ENCODE results near the gene PRR5L.
A peak's percentile ranks its signal among the peaks of the same experiment; 100 is the strongest.

Gene PRR5L

DNA sequence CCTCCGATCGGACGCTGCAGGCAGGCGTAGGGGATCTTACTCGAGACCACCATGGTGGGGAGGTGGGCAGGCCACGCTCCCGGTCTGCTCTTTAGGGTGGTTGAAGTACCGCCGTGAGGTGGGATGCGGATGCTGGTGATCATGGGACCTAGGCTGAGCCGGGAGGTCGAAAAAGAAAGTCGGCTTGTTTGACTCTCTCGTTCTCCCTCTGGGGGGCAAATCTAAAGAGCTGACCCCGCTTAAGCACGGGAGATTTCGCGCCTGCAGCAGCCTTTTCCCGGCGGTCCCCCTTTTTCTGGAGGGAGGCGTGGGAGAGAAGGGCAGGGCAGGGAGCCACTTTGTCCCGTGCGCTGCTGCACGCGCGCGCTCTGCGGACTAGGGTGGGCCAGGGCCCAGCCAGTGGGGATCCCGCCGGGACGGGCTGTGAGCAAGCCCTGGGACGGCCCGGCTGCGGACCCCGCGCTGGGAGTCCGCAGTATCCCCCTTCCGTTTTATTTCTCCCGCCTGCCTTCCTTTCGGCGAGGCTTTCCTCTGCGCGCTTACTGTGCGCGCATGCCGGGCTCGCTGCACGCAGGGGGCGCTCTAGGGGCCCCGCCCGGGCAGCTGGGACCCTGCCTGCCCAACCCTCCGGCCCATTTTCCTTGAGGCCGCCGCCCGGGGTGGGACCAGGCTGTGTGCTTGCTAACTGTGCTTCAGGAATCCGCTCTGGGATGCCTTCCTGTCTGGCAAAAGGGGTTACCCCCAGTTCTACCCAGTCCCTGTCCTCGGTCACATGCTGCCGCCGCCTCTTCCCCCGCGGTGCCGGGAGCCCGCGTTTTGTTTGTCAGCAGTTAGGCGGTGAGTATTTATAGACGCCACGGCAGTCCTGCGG is 81.0 kb downstream of the PRR5L start:
- Histone ChIP-seq H3K27ac (ENCODE audit: extremely low read depth, low read depth, low read length) (no peak overlapping the region; the same call in 1 of the 2 replicates), H3K36me3 (ENCODE audit: control insufficient read depth in 2 of 2, insufficient read depth in 1 of 2, low read length in 2 of 2) (no peaks in the 10 kb centered on the region), H3K9me3 (ENCODE audit: control insufficient read depth, insufficient read depth, low read depth, low read length) (no peaks in the 10 kb centered on the region), H3K4me3 (ENCODE audit: low read depth, low read length) (peak overlapping the region; percentile 58), H3K4me1 (ENCODE audit: control insufficient read depth, insufficient read depth, low read length) (no peaks in the 10 kb centered on the region)
- POLR2A ChIA-PET: interaction anchor here (0.7 to 3.2 kb wide), 9 partner anchors 8 to 102 kb away, joined by 3 to 20 read pairs (median 7); no protein-coding TSS in a partner anchor
- CTCF ChIA-PET: interaction anchor here (0.6 to 5.6 kb wide), 18 partner anchors 9 to 1095 kb away, joined by 3 to 48 read pairs (median 4); partner anchors contain the start of genes COMMD9 and PRR5L
- TF ChIP-seq, protein P1, sequence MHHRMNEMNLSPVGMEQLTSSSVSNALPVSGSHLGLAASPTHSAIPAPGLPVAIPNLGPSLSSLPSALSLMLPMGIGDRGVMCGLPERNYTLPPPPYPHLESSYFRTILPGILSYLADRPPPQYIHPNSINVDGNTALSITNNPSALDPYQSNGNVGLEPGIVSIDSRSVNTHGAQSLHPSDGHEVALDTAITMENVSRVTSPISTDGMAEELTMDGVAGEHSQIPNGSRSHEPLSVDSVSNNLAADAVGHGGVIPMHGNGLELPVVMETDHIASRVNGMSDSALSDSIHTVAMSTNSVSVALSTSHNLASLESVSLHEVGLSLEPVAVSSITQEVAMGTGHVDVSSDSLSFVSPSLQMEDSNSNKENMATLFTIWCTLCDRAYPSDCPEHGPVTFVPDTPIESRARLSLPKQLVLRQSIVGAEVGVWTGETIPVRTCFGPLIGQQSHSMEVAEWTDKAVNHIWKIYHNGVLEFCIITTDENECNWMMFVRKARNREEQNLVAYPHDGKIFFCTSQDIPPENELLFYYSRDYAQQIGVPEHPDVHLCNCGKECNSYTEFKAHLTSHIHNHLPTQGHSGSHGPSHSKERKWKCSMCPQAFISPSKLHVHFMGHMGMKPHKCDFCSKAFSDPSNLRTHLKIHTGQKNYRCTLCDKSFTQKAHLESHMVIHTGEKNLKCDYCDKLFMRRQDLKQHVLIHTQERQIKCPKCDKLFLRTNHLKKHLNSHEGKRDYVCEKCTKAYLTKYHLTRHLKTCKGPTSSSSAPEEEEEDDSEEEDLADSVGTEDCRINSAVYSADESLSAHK (tag by site-specific recombination; IDR thresholded peaks at IDR 0.05): no peak
- TF ChIP-seq KLF9 (tag by site-specific recombination; IDR thresholded peaks at IDR 0.05; ENCODE audit: low read depth): peak; percentile 30; the same call in 1 of the 2 replicates
- no peak for TF ChIP-seq KLF16 (tag by site-specific recombination; IDR thresholded peaks at IDR 0.05)
- TF ChIP-seq, protein P2, sequence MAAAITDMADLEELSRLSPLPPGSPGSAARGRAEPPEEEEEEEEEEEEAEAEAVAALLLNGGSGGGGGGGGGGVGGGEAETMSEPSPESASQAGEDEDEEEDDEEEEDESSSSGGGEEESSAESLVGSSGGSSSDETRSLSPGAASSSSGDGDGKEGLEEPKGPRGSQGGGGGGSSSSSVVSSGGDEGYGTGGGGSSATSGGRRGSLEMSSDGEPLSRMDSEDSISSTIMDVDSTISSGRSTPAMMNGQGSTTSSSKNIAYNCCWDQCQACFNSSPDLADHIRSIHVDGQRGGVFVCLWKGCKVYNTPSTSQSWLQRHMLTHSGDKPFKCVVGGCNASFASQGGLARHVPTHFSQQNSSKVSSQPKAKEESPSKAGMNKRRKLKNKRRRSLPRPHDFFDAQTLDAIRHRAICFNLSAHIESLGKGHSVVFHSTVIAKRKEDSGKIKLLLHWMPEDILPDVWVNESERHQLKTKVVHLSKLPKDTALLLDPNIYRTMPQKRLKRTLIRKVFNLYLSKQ (tag by site-specific recombination; IDR thresholded peaks at IDR 0.05; ENCODE audit: borderline replicate concordance): no peak
- peak; percentile 16; the same call in 1 of the 2 replicates for TF ChIP-seq ZNF24 (tag by site-specific recombination; IDR thresholded peaks at IDR 0.05)
- TF ChIP-seq GLIS2 (tag by site-specific recombination; IDR thresholded peaks at IDR 0.05): peak; percentile 88
- TF ChIP-seq ZNF366 (tag by site-specific recombination; conservative IDR thresholded peaks at IDR 0.05): peak; percentile 44
- TF ChIP-seq ZFP69B (tag by site-specific recombination; IDR thresholded peaks at IDR 0.05): peak; percentile 82
- TF ChIP-seq ZXDB (tag by site-specific recombination; IDR thresholded peaks at IDR 0.05): 0 out of 2 replicates have a peak, but pooled peaks have one; percentile 17
- TF ChIP-seq ZNF701 (tag by site-specific recombination; IDR thresholded peaks at IDR 0.05): no peak
- 0 out of 2 replicates have a peak, but pooled peaks have one; percentile 13 for TF ChIP-seq OSR2 (tag by site-specific recombination; IDR thresholded peaks at IDR 0.05)
- peak; percentile 66 for TF ChIP-seq KLF8 (tag by site-specific recombination; IDR thresholded peaks at IDR 0.05)
- peak; percentile 60; the same call in 1 of the 2 replicates for TF ChIP-seq ZNF561 (tag by site-specific recombination; IDR thresholded peaks at IDR 0.05; ENCODE audit: borderline replicate concordance)
- TF ChIP-seq ZIC2 (tag by site-specific recombination; IDR thresholded peaks at IDR 0.05): peak; percentile 80
- TF ChIP-seq ZNF2 (tag by site-specific recombination; IDR thresholded peaks at IDR 0.05): 0 out of 2 replicates have a peak, but pooled peaks have one; percentile 21
- TF ChIP-seq, protein P3, sequence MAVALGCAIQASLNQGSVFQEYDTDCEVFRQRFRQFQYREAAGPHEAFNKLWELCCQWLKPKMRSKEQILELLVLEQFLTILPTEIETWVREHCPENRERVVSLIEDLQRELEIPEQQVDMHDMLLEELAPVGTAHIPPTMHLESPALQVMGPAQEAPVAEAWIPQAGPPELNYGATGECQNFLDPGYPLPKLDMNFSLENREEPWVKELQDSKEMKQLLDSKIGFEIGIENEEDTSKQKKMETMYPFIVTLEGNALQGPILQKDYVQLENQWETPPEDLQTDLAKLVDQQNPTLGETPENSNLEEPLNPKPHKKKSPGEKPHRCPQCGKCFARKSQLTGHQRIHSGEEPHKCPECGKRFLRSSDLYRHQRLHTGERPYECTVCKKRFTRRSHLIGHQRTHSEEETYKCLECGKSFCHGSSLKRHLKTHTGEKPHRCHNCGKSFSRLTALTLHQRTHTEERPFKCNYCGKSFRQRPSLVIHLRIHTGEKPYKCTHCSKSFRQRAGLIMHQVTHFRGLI (tag by site-specific recombination; IDR thresholded peaks at IDR 0.05): 0 out of 2 replicates have a peak, but pooled peaks have one; percentile 52
- TF ChIP-seq, protein P4, sequence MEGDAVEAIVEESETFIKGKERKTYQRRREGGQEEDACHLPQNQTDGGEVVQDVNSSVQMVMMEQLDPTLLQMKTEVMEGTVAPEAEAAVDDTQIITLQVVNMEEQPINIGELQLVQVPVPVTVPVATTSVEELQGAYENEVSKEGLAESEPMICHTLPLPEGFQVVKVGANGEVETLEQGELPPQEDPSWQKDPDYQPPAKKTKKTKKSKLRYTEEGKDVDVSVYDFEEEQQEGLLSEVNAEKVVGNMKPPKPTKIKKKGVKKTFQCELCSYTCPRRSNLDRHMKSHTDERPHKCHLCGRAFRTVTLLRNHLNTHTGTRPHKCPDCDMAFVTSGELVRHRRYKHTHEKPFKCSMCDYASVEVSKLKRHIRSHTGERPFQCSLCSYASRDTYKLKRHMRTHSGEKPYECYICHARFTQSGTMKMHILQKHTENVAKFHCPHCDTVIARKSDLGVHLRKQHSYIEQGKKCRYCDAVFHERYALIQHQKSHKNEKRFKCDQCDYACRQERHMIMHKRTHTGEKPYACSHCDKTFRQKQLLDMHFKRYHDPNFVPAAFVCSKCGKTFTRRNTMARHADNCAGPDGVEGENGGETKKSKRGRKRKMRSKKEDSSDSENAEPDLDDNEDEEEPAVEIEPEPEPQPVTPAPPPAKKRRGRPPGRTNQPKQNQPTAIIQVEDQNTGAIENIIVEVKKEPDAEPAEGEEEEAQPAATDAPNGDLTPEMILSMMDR (tag by site-specific recombination; IDR thresholded peaks at IDR 0.05): peak; percentile 78
- peak; percentile 65 for TF ChIP-seq ZNF335 (tag by site-specific recombination; conservative IDR thresholded peaks at IDR 0.05)
- TF ChIP-seq, protein P5, sequence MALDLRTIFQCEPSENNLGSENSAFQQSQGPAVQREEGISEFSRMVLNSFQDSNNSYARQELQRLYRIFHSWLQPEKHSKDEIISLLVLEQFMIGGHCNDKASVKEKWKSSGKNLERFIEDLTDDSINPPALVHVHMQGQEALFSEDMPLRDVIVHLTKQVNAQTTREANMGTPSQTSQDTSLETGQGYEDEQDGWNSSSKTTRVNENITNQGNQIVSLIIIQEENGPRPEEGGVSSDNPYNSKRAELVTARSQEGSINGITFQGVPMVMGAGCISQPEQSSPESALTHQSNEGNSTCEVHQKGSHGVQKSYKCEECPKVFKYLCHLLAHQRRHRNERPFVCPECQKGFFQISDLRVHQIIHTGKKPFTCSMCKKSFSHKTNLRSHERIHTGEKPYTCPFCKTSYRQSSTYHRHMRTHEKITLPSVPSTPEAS (tag by site-specific recombination; IDR thresholded peaks at IDR 0.05): no peak
- TF ChIP-seq, protein P6, sequence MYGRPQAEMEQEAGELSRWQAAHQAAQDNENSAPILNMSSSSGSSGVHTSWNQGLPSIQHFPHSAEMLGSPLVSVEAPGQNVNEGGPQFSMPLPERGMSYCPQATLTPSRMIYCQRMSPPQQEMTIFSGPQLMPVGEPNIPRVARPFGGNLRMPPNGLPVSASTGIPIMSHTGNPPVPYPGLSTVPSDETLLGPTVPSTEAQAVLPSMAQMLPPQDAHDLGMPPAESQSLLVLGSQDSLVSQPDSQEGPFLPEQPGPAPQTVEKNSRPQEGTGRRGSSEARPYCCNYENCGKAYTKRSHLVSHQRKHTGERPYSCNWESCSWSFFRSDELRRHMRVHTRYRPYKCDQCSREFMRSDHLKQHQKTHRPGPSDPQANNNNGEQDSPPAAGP (tag by site-specific recombination; IDR thresholded peaks at IDR 0.05): peak; percentile 20; the same call in 1 of the 2 replicates
- 0 out of 2 replicates have a peak, but pooled peaks have one; percentile 49 for TF ChIP-seq ZFP37 (tag by site-specific recombination; IDR thresholded peaks at IDR 0.05)
- TF ChIP-seq, protein P7, sequence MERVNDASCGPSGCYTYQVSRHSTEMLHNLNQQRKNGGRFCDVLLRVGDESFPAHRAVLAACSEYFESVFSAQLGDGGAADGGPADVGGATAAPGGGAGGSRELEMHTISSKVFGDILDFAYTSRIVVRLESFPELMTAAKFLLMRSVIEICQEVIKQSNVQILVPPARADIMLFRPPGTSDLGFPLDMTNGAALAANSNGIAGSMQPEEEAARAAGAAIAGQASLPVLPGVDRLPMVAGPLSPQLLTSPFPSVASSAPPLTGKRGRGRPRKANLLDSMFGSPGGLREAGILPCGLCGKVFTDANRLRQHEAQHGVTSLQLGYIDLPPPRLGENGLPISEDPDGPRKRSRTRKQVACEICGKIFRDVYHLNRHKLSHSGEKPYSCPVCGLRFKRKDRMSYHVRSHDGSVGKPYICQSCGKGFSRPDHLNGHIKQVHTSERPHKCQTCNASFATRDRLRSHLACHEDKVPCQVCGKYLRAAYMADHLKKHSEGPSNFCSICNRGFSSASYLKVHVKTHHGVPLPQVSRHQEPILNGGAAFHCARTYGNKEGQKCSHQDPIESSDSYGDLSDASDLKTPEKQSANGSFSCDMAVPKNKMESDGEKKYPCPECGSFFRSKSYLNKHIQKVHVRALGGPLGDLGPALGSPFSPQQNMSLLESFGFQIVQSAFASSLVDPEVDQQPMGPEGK (tag by site-specific recombination; IDR thresholded peaks at IDR 0.05): peak; percentile 78
- no peak for TF ChIP-seq ZNF121 (tag by site-specific recombination; IDR thresholded peaks at IDR 0.05)
- TF ChIP-seq GLIS1 (tag by site-specific recombination; IDR thresholded peaks at IDR 0.05): peak; percentile 33
- 0 out of 2 replicates have a peak, but pooled peaks have one; percentile 34 for TF ChIP-seq SP7 (tag by site-specific recombination; IDR thresholded peaks at IDR 0.05)

Measured in HEK293 (cell line).